Adrenal gland (tissue), 12 donors: ENCODE results near the gene MUC6. TPM values are rescaled to one million over a fixed set of nuclear protein-coding genes. Genes with fewer than 3 reads are reported as not detected.

Experiments used
- DNase-seq, 7 donors: peaks; one replicate each; pipeline ENCODE4 v3.0.0-alpha.2; 2019 to 2020
- H3K27ac ChIP-seq, 5 donors: fragments of 200-600 bp; sonication (generic) in 4 of 5; 1 replicate in 3 of 5; 2 replicates in 2 of 5; pipeline versions ENCODE4 v1.5.1 to v1.8.0; 2016 to 2020; ENCODE audit warnings: mild to moderate bottlenecking in 1 of 5
- H3K27me3 ChIP-seq: fragments of 200-600 bp; 2 replicates; pipeline ENCODE4 v1.8.0; 2021
- H3K36me3 ChIP-seq, 2 donors: fragments of 200-600 bp; replicated peaks in 1 of 2; 1 replicate in 1 of 2; 2 replicates in 1 of 2; pipeline versions ENCODE4 v1.5.1 to v1.8.0; 2018 to 2022
- H3K4me1 ChIP-seq, 2 donors: fragments of 200-600 bp; replicated peaks in 1 of 2; 1 replicate in 1 of 2; 2 replicates in 1 of 2; pipeline versions ENCODE4 v1.5.1 to v1.8.0; 2018 to 2021
- H3K4me3 ChIP-seq, 4 donors: fragments of 200-600 bp; sonication (generic) in 3 of 4; one replicate each; pipeline ENCODE4 v1.5.1; 2016 to 2018
- H3K9me3 ChIP-seq, 3 donors: fragments of 200-600 bp; sonication (generic) in 1 of 3; replicated peaks in 1 of 3; 1 replicate in 2 of 3; 2 replicates in 1 of 3; pipeline versions ENCODE4 v1.5.1 to v1.8.0; 2016 to 2021
- POLR2A ChIP-seq, 2 donors: fragments of 450-650 bp; IDR thresholded peaks; one replicate each; pipeline ENCODE4 v1.6.1; 2017; ENCODE audit warnings: antibody characterized with exemption in 2 of 2, mild to moderate bottlenecking in 2 of 2, moderate library complexity in 1 of 2
- WGBS, 4 donors: extraction: QIAGEN DNeasy Blood & Tissue Kit in 2 of 4; methylation state at CpG; one replicate each; pipeline versions ENCODE4 v1.1.5 to v1.1.7; 2013 to 2017; 5-methylcytosine and 5-hydroxymethylcytosine counted together
- intact Hi-C, 2 donors: fragments of 100-400 bp; cut with DNase I; formaldehyde crosslinking; loops; one replicate each; pipeline versions ENCODE4 v1.14.1 to v1.15.0; 2022 to 2023
- polyA plus RNA-seq, 3 donors: library from polyadenylated mRNA; stranded (reverse); fragments of 200-250 nt in 2 of 3; fragments of 350-450 nt in 1 of 3; fragmentation: Illumina TruSeq in 1 of 3; extraction: RNeasy Lipid Tissue Mini Kit (QIAGEN cat#74804) in 1 of 3; gene quantifications; one replicate each; pipeline ENCODE4 v1.2.3, GENCODE V29; 2013 to 2014
- total RNA-seq, 9 donors: library from RNA; depleted of rRNA in 4 of 9; stranded (reverse); fragments of >200 nt in 4 of 9; fragments of 120-200 nt in 1 of 9; fragmentation: NEBNext Ultra II Directional in 1 of 9; extraction: Animal tissue kit (Norgen Biotek cat#: 25700) in 1 of 9; gene quantifications; one replicate each; pipeline versions ENCODE4 v1.1.0 to v1.2.4, GENCODE V29; 2013 to 2023
- TF ChIP-seq, protein P1 (sequence below), 6 experiments: fragments of 450-650 bp in 4 of 6; fragments of 200-600 bp in 2 of 6; sonication (generic) in 1 of 6; IDR thresholded peaks; 1 replicate in 5 of 6; 2 replicates in 1 of 6; pipeline versions ENCODE4 v1.5.1 to v1.8.0; 2016 to 2021; ENCODE audit warnings: antibody characterized with exemption in 6 of 6, mild to moderate bottlenecking in 2 of 6, moderate library complexity in 1 of 6
- donor health status: healthy with polysubstance abuse.
- donor health status: Bipolar disorder and iron deficiency.
- donor health status: DM: yes; HTN: yes; CAD: no.
- donor health status: DM: no; HTN: no; CAD: no.
- donor health status: DM: no; HTN: no; CAD: no.
- donor health status: DM: yes; HTN: yes; CAD: no.

The MUC6 gene
- total and polyA plus RNA-seq, 12 donors = under 0.01 to 0.72 (median 0.04) TPM; not detected in 7

DNA sequence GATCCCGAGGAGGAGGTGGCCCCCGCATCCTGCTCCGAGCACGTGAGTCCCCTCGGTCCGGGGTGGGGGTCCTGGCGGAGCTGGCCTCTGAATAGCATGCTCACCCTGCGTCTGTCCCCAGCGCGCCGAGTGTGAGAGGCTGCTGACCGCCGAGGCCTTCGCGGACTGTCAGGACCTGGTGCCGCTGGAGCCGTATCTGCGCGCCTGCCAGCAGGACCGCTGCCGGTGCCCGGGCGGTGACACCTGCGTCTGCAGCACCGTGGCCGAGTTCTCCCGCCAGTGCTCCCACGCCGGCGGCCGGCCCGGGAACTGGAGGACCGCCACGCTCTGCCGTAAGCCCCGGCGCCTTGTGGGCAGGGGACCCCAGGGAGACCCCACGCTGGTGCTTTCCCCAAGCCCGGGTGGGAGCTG is 41.7 kb upstream of the MUC6 start:
- H3K4me1 ChIP-seq = peaks cover 0 to 3% of the 10 kb centered on the region in 2 donors
- DNase-seq = peak in 1 of 7 donors; percentile 14
- intact Hi-C loops = no loop called here
- H3K4me3 ChIP-seq = no peak overlapping the region
- no peaks in the 10 kb centered on the region for H3K27me3 ChIP-seq
- no peaks in the 10 kb centered on the region for H3K36me3 ChIP-seq
- TF ChIP-seq, protein P1, sequence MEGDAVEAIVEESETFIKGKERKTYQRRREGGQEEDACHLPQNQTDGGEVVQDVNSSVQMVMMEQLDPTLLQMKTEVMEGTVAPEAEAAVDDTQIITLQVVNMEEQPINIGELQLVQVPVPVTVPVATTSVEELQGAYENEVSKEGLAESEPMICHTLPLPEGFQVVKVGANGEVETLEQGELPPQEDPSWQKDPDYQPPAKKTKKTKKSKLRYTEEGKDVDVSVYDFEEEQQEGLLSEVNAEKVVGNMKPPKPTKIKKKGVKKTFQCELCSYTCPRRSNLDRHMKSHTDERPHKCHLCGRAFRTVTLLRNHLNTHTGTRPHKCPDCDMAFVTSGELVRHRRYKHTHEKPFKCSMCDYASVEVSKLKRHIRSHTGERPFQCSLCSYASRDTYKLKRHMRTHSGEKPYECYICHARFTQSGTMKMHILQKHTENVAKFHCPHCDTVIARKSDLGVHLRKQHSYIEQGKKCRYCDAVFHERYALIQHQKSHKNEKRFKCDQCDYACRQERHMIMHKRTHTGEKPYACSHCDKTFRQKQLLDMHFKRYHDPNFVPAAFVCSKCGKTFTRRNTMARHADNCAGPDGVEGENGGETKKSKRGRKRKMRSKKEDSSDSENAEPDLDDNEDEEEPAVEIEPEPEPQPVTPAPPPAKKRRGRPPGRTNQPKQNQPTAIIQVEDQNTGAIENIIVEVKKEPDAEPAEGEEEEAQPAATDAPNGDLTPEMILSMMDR (IDR thresholded peaks at IDR 0.05) = no peak
- TF ChIP-seq POLR2A (IDR thresholded peaks at IDR 0.05) = no peak
- no peak overlapping the region for H3K27ac ChIP-seq
- H3K9me3 ChIP-seq = no peaks in the 10 kb centered on the region
- WGBS, 4 donors = 81 to 85% (median 84%) methylated on average over 30 to 39 of the region's 39 CpGs; no CpG with 5 or more reads in 1 of the 4 donors

DNA sequence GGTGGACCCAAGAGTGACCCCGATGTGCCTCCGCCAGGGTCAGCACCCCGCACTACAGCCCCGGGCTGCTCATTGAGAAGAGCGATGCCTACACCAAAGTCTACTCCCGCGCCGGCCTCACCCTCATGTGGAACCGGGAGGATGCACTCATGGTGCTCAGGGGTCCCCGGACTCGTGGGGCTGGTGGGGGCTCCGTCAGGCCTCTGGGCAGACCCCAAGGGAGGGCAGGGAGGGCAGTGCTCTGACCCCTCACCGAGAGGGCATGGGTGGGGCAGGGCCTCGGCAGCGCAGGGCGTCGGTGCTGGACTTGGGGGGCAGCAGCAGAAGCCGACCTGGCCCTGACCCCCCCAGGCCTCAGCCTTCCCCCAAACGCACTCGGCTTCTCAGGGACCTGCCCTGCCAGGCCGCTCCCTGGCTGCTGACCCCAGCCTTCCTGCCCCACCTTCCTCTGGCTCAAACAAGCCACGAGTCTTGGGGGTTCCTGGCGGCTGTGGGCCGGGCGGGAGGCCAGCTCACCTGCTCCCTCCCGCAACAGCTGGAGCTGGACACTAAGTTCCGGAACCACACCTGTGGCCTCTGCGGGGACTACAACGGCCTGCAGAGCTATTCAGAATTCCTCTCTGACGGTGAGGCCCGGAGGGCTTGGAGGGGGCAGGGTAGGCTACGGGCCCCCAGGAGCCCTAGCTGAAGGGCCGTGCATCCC is 41.0 kb upstream of the MUC6 start:
- no peak overlapping the region for H3K4me3 ChIP-seq
- WGBS, 4 donors = 50 to 74% (median 72%) methylated on average over 2 to 33 of the region's 33 CpGs
- intact Hi-C loops = no loop called here
- no peak for DNase-seq
- no peak overlapping the region for H3K27ac ChIP-seq
- H3K9me3 ChIP-seq = no peaks in the 10 kb centered on the region
- peaks cover 0 to 6% of the 10 kb centered on the region in 2 donors for H3K4me1 ChIP-seq
- TF ChIP-seq POLR2A (IDR thresholded peaks at IDR 0.05) = no peak
- TF ChIP-seq, protein P1 (IDR thresholded peaks at IDR 0.05) = no peak
- H3K36me3 ChIP-seq = no peaks in the 10 kb centered on the region
- no peaks in the 10 kb centered on the region for H3K27me3 ChIP-seq

DNA sequence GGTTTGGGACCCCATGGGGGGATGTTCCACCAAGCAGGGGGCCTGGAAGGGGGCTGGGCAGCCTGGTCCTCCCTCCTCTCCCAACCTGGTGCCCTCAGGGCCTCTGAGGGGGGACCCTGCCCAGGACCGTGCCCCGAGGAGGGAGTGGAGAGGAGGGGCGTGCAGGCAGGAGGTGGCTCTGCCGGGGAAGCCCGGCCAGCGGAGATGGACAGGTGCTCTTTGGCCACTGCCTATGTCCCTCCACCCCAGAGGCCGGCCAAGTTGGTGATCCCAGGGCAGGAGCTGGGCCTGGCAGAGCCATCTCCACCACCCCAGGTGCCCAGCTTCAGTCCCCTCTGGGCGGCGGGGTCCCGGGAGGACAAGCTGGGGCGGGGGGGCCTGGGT is 40.5 kb upstream of the MUC6 start:
- no peak overlapping the region for H3K27ac ChIP-seq
- WGBS, 4 donors = 78 to 81% methylated on average over 10 to 11 of the region's 11 CpGs; no CpG with 5 or more reads in 2 of the 4 donors
- DNase-seq = peak in 1 of 7 donors; percentile 6
- TF ChIP-seq, protein P1 (IDR thresholded peaks at IDR 0.05) = no peak
- TF ChIP-seq POLR2A (IDR thresholded peaks at IDR 0.05) = no peak
- H3K27me3 ChIP-seq = no peaks in the 10 kb centered on the region
- H3K36me3 ChIP-seq = no peaks in the 10 kb centered on the region
- peaks cover 0 to 6% of the 10 kb centered on the region in 2 donors for H3K4me1 ChIP-seq
- intact Hi-C loops = no loop called here
- H3K9me3 ChIP-seq = no peaks in the 10 kb centered on the region
- H3K4me3 ChIP-seq = no peak overlapping the region

DNA sequence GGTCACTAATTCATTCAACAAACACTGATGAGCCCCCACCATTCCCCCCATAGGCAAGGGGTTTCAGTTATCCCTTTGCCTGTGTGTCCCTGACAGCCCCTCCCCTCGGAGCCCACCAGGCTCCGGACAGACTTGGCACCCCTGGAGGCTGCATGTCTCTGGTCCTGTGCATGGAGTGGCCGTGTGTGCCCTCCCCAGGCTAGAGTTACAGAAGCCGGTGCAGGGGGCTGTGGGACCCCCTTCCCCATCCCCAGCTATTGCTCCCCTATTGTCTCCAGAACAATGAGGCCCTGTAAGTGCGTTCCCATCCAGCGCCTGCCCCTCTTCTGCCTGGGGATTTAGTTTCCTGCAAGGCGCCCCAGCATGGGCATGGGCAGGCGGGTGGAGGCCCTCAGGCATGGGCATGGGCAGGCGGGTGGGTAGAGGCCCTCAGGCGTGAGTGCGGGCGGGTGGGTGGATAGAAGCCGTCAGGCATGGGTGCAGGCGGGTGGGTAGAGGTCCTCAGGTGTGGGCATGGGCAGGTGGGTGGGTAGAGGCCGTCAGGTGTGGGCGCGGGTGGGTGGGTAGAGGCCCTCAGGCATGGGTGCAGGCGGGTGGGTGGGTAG is 39.6 kb upstream of the MUC6 start:
- DNase-seq = peak in 1 of 7 donors; percentile 13
- Histone ChIP-seq H3K9me3 (no peaks in the 10 kb centered on the region), H3K4me3 (no peak overlapping the region), H3K36me3 (no peaks in the 10 kb centered on the region), H3K4me1 (peaks cover 0 to 6% of the 10 kb centered on the region in 2 donors), H3K27me3 (no peaks in the 10 kb centered on the region), H3K27ac (no peak overlapping the region)
- TF ChIP-seq POLR2A (IDR thresholded peaks at IDR 0.05) = no peak
- TF ChIP-seq, protein P1 (IDR thresholded peaks at IDR 0.05) = no peak
- WGBS, 4 donors = 76 to 81% (median 80%) methylated on average over 2 to 18 of the region's 18 CpGs
- intact Hi-C loops = no loop called here
